Measurements from ENCODE around the gene SCFD2.

DNA sequence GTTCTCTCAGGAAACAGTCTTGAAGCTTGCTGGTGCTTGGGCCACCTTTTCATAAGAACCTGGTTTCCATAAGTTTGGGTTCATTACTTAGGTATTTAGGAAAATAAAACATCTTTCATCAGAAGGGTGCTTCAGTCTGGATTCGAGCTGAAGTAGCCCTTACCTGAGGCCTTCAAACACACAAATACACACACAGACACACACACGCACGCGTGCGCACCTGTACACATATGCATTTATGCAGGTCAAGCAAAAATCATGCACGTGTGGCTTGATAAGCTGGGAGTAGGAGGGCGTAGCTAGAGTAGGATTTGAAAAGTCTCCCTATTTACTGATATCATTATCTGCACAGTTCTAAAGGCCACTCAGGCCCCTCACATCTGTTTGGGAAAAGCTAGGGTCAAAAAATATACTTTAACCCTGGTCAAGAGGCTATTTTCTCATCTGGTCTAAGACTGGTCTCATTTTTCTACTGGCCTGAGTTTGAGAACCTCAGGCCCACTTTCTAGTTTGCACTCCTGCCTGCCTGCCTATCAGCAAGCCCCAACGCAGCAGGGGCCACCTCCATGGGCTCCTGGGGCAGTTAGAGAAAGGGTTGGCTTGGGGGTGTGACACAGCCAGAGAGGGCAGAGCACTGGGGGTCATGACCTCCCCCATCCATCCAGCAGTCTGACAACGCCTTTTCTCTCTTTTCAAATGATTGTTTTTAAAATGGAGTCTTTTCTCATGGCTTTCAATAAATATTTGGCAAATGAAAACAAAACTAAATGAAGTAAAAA, 439.5 kb downstream of the SCFD2 start:
- TF ChIP-seq, protein P1, sequence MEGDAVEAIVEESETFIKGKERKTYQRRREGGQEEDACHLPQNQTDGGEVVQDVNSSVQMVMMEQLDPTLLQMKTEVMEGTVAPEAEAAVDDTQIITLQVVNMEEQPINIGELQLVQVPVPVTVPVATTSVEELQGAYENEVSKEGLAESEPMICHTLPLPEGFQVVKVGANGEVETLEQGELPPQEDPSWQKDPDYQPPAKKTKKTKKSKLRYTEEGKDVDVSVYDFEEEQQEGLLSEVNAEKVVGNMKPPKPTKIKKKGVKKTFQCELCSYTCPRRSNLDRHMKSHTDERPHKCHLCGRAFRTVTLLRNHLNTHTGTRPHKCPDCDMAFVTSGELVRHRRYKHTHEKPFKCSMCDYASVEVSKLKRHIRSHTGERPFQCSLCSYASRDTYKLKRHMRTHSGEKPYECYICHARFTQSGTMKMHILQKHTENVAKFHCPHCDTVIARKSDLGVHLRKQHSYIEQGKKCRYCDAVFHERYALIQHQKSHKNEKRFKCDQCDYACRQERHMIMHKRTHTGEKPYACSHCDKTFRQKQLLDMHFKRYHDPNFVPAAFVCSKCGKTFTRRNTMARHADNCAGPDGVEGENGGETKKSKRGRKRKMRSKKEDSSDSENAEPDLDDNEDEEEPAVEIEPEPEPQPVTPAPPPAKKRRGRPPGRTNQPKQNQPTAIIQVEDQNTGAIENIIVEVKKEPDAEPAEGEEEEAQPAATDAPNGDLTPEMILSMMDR (IDR thresholded peaks at IDR 0.05; ENCODE audit: extremely low read depth in 1 of 2, insufficient read depth in 1 of 2, low read depth in 1 of 2, low read length in 2 of 2) = no peak
- TF ChIP-seq, protein P2, sequence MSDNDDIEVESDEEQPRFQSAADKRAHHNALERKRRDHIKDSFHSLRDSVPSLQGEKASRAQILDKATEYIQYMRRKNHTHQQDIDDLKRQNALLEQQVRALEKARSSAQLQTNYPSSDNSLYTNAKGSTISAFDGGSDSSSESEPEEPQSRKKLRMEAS (IDR thresholded peaks at IDR 0.05; ENCODE audit: insufficient read depth, insufficient read length) = no peak
- no peak for TF ChIP-seq POLR2A (IDR thresholded peaks at IDR 0.05; ENCODE audit: low read depth, low read length)
